ENCODE data around the gene NRIP3.

- TF ChIP-seq CTCF (conservative IDR thresholded peaks at IDR 0.05; ENCODE audit: low read length) (peak; percentile 86), EZH2phosphoT487 (IDR thresholded peaks at IDR 0.05; ENCODE audit: borderline replicate concordance, low read depth, low read length) (no peak)
Measured at GRCh38 chr11:8959546-8960166, 44.1 kb downstream of the NRIP3 start.
